K562 (cell line): ENCODE data around the gene RFPL3. TPM values are rescaled to one million over a fixed set of nuclear protein-coding genes. Genes with fewer than 3 reads are reported as not detected.

Source experiments
- ATAC-seq: fragments of 200-7000 bp; cut with Tn5 transposase; 3 replicates; pipeline ENCODE4 v1.9.1; 2020; ENCODE audit warnings: moderate library complexity
- BruUV-seq: library from RNA; stranded (reverse); fragments of 400-500 nt; replicated peaks from 2 replicates; lab custom pipeline; 2021; lab: Mats Ljungman, UMichigan
- CTCF ChIA-PET: fragments of 300-600 bp; formaldehyde crosslinking; extraction: SDS; loops from one replicate; lab custom pipeline; 2021; ENCODE audit warnings: low intra/inter-chr PET ratio; lab: Yijun Ruan, JAX
- POLR2A ChIA-PET: fragments of 300-600, 350-650 bp; sonication (Branson Sonifier 250); formaldehyde crosslinking; extraction: SDS; loops from one replicate; lab custom pipeline; 2021; ENCODE audit warnings: antibody characterized with exemption, inconsistent platforms; lab: Yijun Ruan, JAX
- DNase-seq, 4 experiments: peaks; one replicate each; pipeline versions ENCODE4 v3.0.0 to v3.0.0-alpha.2; 2011 to 2018; ENCODE audit warnings: low spot score in 3 of 4, mixed read lengths in 3 of 4; ENCODE audit errors: extremely low read depth in 1 of 4
- FAIRE-seq: peaks from 2 replicates; lab custom pipeline; 2011; peaks lifted over from hg19 to GRCh38; lab: Jason Lieb, UNC
- H2AFZ ChIP-seq: 2 replicates; pipeline ENCODE4 v1.6.0; 2011; ENCODE audit warnings: low read depth, low read length, control low read depth, inconsistent platforms
- H3K27ac ChIP-seq: fragments of 200-600 bp; 3 replicates; pipeline ENCODE4 v1.8.0; 2011; ENCODE audit warnings: low read depth, mild to moderate bottlenecking, control low read depth, inconsistent platforms, low read length, moderate library complexity, mixed read lengths; ENCODE audit errors: extremely low read depth
- H3K27me3 ChIP-seq, 2 experiments: fragments of 300-600 bp in 1 of 2; 2 replicates in 1 of 2; 3 replicates in 1 of 2; pipeline versions ENCODE4 v1.6.0 to v1.8.0; 2011; ENCODE audit warnings: inconsistent platforms in 2 of 2, low read length in 2 of 2, mild to moderate bottlenecking in 1 of 2, mixed read lengths in 1 of 2, moderate library complexity in 1 of 2; ENCODE audit not compliant: control insufficient read depth in 2 of 2, insufficient read depth in 2 of 2
- H3K36me3 ChIP-seq: fragments of 300-600 bp; 3 replicates; pipeline ENCODE4 v1.8.0; 2011; ENCODE audit warnings: mild to moderate bottlenecking, low read length, inconsistent platforms; ENCODE audit not compliant: control insufficient read depth, insufficient read depth
- H3K4me1 ChIP-seq, 2 experiments: fragments of 200-600 bp in 1 of 2; replicated peaks in 1 of 2; 2 replicates in 1 of 2; 3 replicates in 1 of 2; pipeline versions ENCODE4 v1.5.1 to v1.8.0; 2011; ENCODE audit warnings: inconsistent platforms in 2 of 2, low read length in 2 of 2, mild to moderate bottlenecking in 1 of 2, mixed read lengths in 1 of 2, moderate library complexity in 1 of 2; ENCODE audit not compliant: control insufficient read depth in 2 of 2, insufficient read depth in 2 of 2
- H3K4me2 ChIP-seq: 2 replicates; pipeline ENCODE4 v1.6.1; 2011; ENCODE audit warnings: low read length, control low read depth, inconsistent platforms, mixed read lengths; ENCODE audit not compliant: insufficient read depth
- H3K4me3 ChIP-seq: fragments of 200-600 bp; sonication (generic), shearing (Covaris generic); 2 replicates; pipeline ENCODE4 v1.5.1; 2016; ENCODE audit warnings: control low read depth, inconsistent platforms
- H3K79me2 ChIP-seq: fragments of 200-600 bp; 3 replicates; pipeline ENCODE4 v1.8.0; 2011; ENCODE audit warnings: low read length, inconsistent platforms; ENCODE audit not compliant: control insufficient read depth, insufficient read depth
- H3K9ac ChIP-seq, 2 experiments: 2 replicates each; pipeline versions ENCODE4 v1.6.0 to v1.6.1; 2011; ENCODE audit warnings: low read depth in 2 of 2, low read length in 2 of 2, control low read depth in 1 of 2, inconsistent platforms in 1 of 2, mild to moderate bottlenecking in 1 of 2, mixed read lengths in 1 of 2; ENCODE audit not compliant: insufficient read depth in 1 of 2
- H3K9me1 ChIP-seq: one replicate; pipeline ENCODE4 v1.6.0; 2011; ENCODE audit warnings: inconsistent platforms, mild to moderate bottlenecking, low read length, moderate library complexity; ENCODE audit not compliant: control insufficient read depth, insufficient read depth
- H3K9me3 ChIP-seq: replicated peaks from 2 replicates; pipeline ENCODE4 v1.5.1; 2011; ENCODE audit warnings: low read depth, low read length, inconsistent platforms; ENCODE audit not compliant: control insufficient read depth, insufficient read depth
- H4K20me1 ChIP-seq: replicated peaks from 2 replicates; pipeline ENCODE4 v1.6.1; 2011; ENCODE audit warnings: low read length, inconsistent platforms, mixed read lengths; ENCODE audit not compliant: control insufficient read depth, insufficient read depth
- MAFK ChIP-seq: IDR thresholded peaks from 2 replicates; pipeline ENCODE4 v1.6.1; 2011; ENCODE audit warnings: low read length, improper control_type of control experiment
- MYC ChIP-seq, 2 experiments: fragments of 250-450 bp in 1 of 2; sonication (Bioruptor Pico) in 1 of 2; IDR thresholded peaks; 2 replicates each; pipeline versions ENCODE4 v1.5.1 to v1.6.1; 2012 to 2021; ENCODE audit warnings: low read depth in 2 of 2, borderline replicate concordance in 1 of 2, improper control_type of control experiment in 1 of 2, low read length in 1 of 2, mild to moderate bottlenecking in 1 of 2, moderate library complexity in 1 of 2
- REST ChIP-seq, 2 experiments: fragments of 450-650 bp; formaldehyde crosslinking in 1 of 2; IDR thresholded peaks; 2 replicates each; pipeline versions ENCODE4 v1.4.0 to v1.6.1; 2014 to 2020; ENCODE audit warnings: mild to moderate bottlenecking in 2 of 2, borderline replicate concordance in 1 of 2, low read depth in 1 of 2
- TAF7 ChIP-seq: fragments of 450-650 bp; IDR thresholded peaks from 2 replicates; pipeline ENCODE4 v1.6.1; 2016; ENCODE audit warnings: missing genetic modification characterization, missing compliant biosample characterization
- WGBS: fragments of 100-300 bp; shearing (Covaris generic); methylation state at CpG from one replicate; pipeline ENCODE4 v1.1.6; 2016; ENCODE audit warnings: low coverage, mixed read lengths; ENCODE audit not compliant: insufficient coverage; ENCODE audit errors: missing lambda C conversion rate; 5-methylcytosine and 5-hydroxymethylcytosine counted together
- in situ Hi-C: fragments of 300-500 bp; cut with MboI; formaldehyde crosslinking; loops from 4 replicates; pipeline ENCODE4 v1.15.0; 2018; ENCODE audit warnings: inconsistent platforms, mixed read lengths
- intact Hi-C: fragments of 100-400 bp; cut with micrococcal nuclease; formaldehyde crosslinking; loops from 2 replicates; pipeline ENCODE4 v1.14.2; 2022
- polyA plus RNA-seq, 8 experiments: library from polyadenylated mRNA; depleted of rRNA in 4 of 8; stranded (reverse) in 5 of 8; unstranded in 3 of 8; fragments of >200 nt; fragmentation: Nextera tagmentation in 2 of 8; fragmentation: Illumina TruSeq in 1 of 8; extraction: Ambion mirVana in 2 of 8; extraction: Trizol in 1 of 8; gene quantifications; 2 replicates each; pipeline versions ENCODE4 v1.2.1 to v1.2.3, GENCODE V29; 2011 to 2014; ENCODE audit warnings: inconsistent platforms in 1 of 8, missing spikeins in 1 of 8
- total RNA-seq, 7 experiments: library from RNA; depleted of rRNA in 6 of 7; stranded (reverse); fragments of >200 nt in 6 of 7; fragmentation: Illumina TruSeq in 2 of 7; extraction: Trizol in 2 of 7; gene quantifications; 2 replicates each; pipeline versions ENCODE4 v1.2.1 to v1.2.3, GENCODE V29; 2011 to 2021; ENCODE audit warnings: low replicate concordance in 1 of 7
- TF ChIP-seq, protein P1 (sequence below): IDR thresholded peaks from 2 replicates; pipeline ENCODE4 v1.6.1; 2012; ENCODE audit warnings: low read depth, low read length, improper control_type of control experiment, borderline replicate concordance
- TF ChIP-seq, protein P2 (sequence below): fragments of 150-350 bp; IDR thresholded peaks from 2 replicates; pipeline ENCODE4 v1.6.1; 2014; ENCODE audit warnings: low read depth, mild to moderate bottlenecking, low read length, borderline replicate concordance

RFPL3 gene
- total and polyA plus RNA-seq, 9 of the 15 experiments (the other 6 are each of a cell fraction or from before 2014, with no cell fraction given) = not detected

DNA sequence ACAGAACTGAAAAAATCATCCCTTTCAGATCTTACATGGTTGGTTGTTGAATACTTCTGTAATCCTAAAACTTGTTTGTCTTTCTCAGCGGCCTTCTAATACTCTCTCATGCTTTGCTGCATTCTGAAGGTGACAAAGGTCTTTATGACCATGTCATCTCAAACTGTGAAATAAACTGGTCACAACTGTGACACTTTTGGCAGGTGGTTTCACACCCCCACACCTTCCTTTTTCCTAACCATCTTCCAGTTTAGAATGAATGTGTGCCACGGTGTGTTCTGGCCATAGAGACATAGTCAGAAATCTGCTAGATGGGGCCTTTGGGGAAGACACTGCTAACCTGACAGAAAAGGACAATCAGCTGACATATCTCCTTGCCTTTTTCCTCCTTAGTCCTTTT, 14.7 kb upstream of the RFPL3 start (continued):
- TF ChIP-seq REST (IDR thresholded peaks at IDR 0.05; ENCODE audit: borderline replicate concordance) (no peak), REST (CRISPR knock-in tag; IDR thresholded peaks at IDR 0.05; ENCODE audit: low read depth) (no peak), MAFK (no peak)

DNA sequence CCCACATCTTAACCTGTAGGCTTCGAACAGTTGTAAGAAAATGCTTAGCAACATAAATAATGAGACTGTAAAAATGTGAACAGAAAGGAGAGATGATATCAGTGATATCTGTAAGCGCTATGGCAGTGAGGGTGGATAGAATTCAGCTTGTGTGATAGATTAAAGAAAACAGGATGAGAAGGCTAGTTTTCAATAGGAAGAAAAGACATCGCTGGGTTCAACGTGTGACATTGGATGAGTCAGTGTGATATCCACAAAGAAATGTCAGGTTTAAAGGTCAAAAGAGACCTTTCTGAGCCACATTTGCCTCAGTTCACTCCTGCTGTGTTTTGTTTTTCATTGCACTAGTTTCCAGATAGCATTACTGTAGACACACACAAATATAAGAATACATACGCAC, 13.7 kb upstream of the RFPL3 start:
- Histone ChIP-seq H3K27me3 (peaks cover 13 to 26% of the 10 kb centered on the region in 2 experiments; a peak in 4 of 5 replicates), H3K4me3 (no peak overlapping the region), H3K9ac (no peak overlapping the region), H3K4me2 (no peak overlapping the region), H2AFZ (no peak overlapping the region), H3K4me1 (no peaks in the 10 kb centered on the region), H3K9me3 (no peaks in the 10 kb centered on the region), H3K79me2 (no peaks in the 10 kb centered on the region), H3K9me1 (no peaks in the 10 kb centered on the region), H3K36me3 (no peaks in the 10 kb centered on the region), H4K20me1 (no peaks in the 10 kb centered on the region), H3K27ac (no peak overlapping the region)
- no peak for DNase-seq
- intact Hi-C loops (no loop called here), in situ Hi-C loops (no loop called here)
- no peak for ATAC-seq
- CTCF ChIA-PET = no interaction called here
- no peak for FAIRE-seq
- 1% methylated on average over 5 of the region's 5 CpGs for WGBS
- POLR2A ChIA-PET = interaction anchor here (0.5 kb wide), 1 partner anchor 12 kb away, joined by 3 read pairs; no protein-coding TSS in a partner anchor
- BruUV-seq = no TSS peak
- no peak for TF ChIP-seq MYC (IDR thresholded peaks at IDR 0.05; ENCODE audit: low read depth, low read length)
- no peak for TF ChIP-seq MYC (CRISPR knock-in tag; IDR thresholded peaks at IDR 0.05; ENCODE audit: borderline replicate concordance, low read depth)
- TF ChIP-seq, protein P1, sequence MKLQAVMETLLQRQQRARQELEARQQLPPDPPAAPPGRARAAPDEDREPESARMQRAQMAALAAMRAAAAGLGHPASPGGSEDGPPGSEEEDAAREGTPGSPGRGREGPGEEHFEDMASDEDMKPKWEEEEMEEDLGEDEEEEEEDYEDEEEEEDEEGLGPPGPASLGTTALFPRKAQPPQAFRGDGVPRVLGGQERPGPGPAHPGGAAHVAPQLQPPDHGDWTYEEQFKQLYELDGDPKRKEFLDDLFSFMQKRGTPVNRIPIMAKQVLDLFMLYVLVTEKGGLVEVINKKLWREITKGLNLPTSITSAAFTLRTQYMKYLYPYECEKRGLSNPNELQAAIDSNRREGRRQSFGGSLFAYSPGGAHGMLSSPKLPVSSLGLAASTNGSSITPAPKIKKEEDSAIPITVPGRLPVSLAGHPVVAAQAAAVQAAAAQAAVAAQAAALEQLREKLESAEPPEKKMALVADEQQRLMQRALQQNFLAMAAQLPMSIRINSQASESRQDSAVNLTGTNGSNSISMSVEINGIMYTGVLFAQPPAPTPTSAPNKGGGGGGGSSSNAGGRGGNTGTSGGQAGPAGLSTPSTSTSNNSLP = no peak
- TF ChIP-seq TAF7 (tag) = no peak
- TF ChIP-seq, protein P2, sequence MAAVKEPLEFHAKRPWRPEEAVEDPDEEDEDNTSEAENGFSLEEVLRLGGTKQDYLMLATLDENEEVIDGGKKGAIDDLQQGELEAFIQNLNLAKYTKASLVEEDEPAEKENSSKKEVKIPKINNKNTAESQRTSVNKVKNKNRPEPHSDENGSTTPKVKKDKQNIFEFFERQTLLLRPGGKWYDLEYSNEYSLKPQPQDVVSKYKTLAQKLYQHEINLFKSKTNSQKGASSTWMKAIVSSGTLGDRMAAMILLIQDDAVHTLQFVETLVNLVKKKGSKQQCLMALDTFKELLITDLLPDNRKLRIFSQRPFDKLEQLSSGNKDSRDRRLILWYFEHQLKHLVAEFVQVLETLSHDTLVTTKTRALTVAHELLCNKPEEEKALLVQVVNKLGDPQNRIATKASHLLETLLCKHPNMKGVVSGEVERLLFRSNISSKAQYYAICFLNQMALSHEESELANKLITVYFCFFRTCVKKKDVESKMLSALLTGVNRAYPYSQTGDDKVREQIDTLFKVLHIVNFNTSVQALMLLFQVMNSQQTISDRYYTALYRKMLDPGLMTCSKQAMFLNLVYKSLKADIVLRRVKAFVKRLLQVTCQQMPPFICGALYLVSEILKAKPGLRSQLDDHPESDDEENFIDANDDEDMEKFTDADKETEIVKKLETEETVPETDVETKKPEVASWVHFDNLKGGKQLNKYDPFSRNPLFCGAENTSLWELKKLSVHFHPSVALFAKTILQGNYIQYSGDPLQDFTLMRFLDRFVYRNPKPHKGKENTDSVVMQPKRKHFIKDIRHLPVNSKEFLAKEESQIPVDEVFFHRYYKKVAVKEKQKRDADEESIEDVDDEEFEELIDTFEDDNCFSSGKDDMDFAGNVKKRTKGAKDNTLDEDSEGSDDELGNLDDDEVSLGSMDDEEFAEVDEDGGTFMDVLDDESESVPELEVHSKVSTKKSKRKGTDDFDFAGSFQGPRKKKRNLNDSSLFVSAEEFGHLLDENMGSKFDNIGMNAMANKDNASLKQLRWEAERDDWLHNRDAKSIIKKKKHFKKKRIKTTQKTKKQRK = no peak
